Transverse colon (tissue), 4 donors: Measurements from ENCODE around the gene CAPZA1. TPM values are rescaled to one million over a fixed set of nuclear protein-coding genes. Genes with fewer than 3 reads are reported as not detected.

Experiments used
- DNase-seq: peaks from one replicate; pipeline ENCODE4 v3.0.0-alpha.2; 2019
- H3K27ac ChIP-seq, 4 donors: fragments of 200-600 bp; sonication (generic); 2 replicates each; pipeline ENCODE4 v1.5.1; 2016 to 2018; ENCODE audit warnings: inconsistent platforms in 4 of 4
- H3K27me3 ChIP-seq: fragments of 200-600 bp; sonication (generic); 2 replicates; pipeline ENCODE4 v1.5.1; 2017; ENCODE audit warnings: inconsistent platforms
- H3K36me3 ChIP-seq, 4 donors: fragments of 200-600 bp; sonication (generic); 2 replicates each; pipeline ENCODE4 v1.5.1; 2017 to 2019; ENCODE audit warnings: inconsistent platforms in 4 of 4
- H3K4me1 ChIP-seq, 4 donors: fragments of 200-600 bp; sonication (generic); 2 replicates each; pipeline ENCODE4 v1.5.1; 2017 to 2020; ENCODE audit warnings: inconsistent platforms in 4 of 4
- H3K4me3 ChIP-seq, 4 donors: fragments of 200-600 bp; sonication (generic); 1 replicate in 1 of 4; 2 replicates in 3 of 4; pipeline versions ENCODE4 v1.5.1 to v1.6.1; 2017 to 2019; ENCODE audit warnings: inconsistent platforms in 4 of 4
- H3K9me3 ChIP-seq, 2 donors: fragments of 200-600 bp; sonication (generic); 2 replicates each; pipeline ENCODE4 v1.5.1; 2017 to 2019; ENCODE audit warnings: inconsistent platforms in 2 of 2
- CTCF ChIP-seq, 5 experiments: fragments of 200-600 bp in 3 of 5; fragments of 450-650 bp in 2 of 5; sonication (generic) in 3 of 5; IDR thresholded peaks; 1 replicate in 2 of 5; 2 replicates in 3 of 5; pipeline ENCODE4 v1.5.1; 2016 to 2017; ENCODE audit warnings: antibody characterized with exemption in 5 of 5, inconsistent platforms in 3 of 5, mild to moderate bottlenecking in 2 of 5, moderate library complexity in 1 of 5
- EP300 ChIP-seq: sonication (generic); formaldehyde crosslinking; IDR thresholded peaks from one replicate; pipeline ENCODE4 v1.6.1; 2017; ENCODE audit warnings: antibody characterized with exemption, low read depth
- POLR2A ChIP-seq: fragments of 450-650 bp; IDR thresholded peaks from one replicate; pipeline ENCODE4 v1.6.1; 2016; ENCODE audit warnings: antibody characterized with exemption, mild to moderate bottlenecking, moderate library complexity
- POLR2AphosphoS5 ChIP-seq, 3 donors: sonication (generic); formaldehyde crosslinking; IDR thresholded peaks; one replicate each; pipeline ENCODE4 v1.6.1; 2016; ENCODE audit warnings: antibody characterized with exemption in 3 of 3
- WGBS, 2 donors: methylation state at CpG; one replicate each; pipeline ENCODE4 v1.1.5; 2018; ENCODE audit warnings: low coverage in 1 of 2; 5-methylcytosine and 5-hydroxymethylcytosine counted together
- in situ Hi-C, 4 donors: fragments of 200-750 bp; cut with MboI; loops; one replicate each; pipeline versions ENCODE4 v1.15.0 to v1.15.1; 2017; ENCODE audit warnings: low sequenced_read_pairs in 3 of 4, low pct_ligation_motif_present in 1 of 4, low pct_unique_long_range_greater_than_20kb in 1 of 4
- intact Hi-C: fragments of 100-400 bp; cut with DNase I; formaldehyde crosslinking; loops from one replicate; pipeline ENCODE4 v1.15.1; 2023; ENCODE audit warnings: low total_unique reads
- total RNA-seq, 4 donors: library from RNA; depleted of rRNA; stranded (reverse); fragments of >200 nt; gene quantifications; one replicate each; pipeline ENCODE4 v1.1.0, GENCODE V29; 2016

CAPZA1 gene
- total RNA-seq, 4 donors from 2014 or later = 44.2 to 228 (median 123) TPM

GRCh38 chr1:112716133-112716720, 96.6 kb downstream of the CAPZA1 start:
- TF ChIP-seq EP300 = no peak
- peak; percentile 93 to 98 (median 95) for TF ChIP-seq CTCF (IDR thresholded peaks at IDR 0.05)
- no peak for TF ChIP-seq POLR2AphosphoS5 (IDR thresholded peaks at IDR 0.05)
- H3K4me3 ChIP-seq = peak overlapping the region in 3 of 4 donors; percentile 50 to 61 (median 57)
- WGBS, 2 donors = 17% methylated on average over 13 of the region's 13 CpGs; no CpG with 5 or more reads in 1 of the 2 donors
- no peaks in the 10 kb centered on the region for H3K9me3 ChIP-seq
- no peaks in the 10 kb centered on the region for H3K27me3 ChIP-seq
- intact Hi-C loops (loop anchor here (5.0 to 10.0 kb wide), 2 partner anchors 86 to 359 kb away; partner anchors contain the start of gene LRIG2), in situ Hi-C loops (loop anchor here in 2 of 4 donors (5.0 to 25.0 kb wide), 3 partner anchors 91 to 346 kb away; partner anchors contain the start of genes CAPZA1 (in 1 of the 2), LRIG2 (in 1 of the 2) and ST7L (in 1 of the 2))
- no peaks in the 10 kb centered on the region for H3K36me3 ChIP-seq
- H3K4me1 ChIP-seq = peaks cover 0 to 39% (median 27%) of the 10 kb centered on the region in 4 donors
- peak; percentile 91 for DNase-seq
- H3K27ac ChIP-seq = peak overlapping the region; percentile 64 to 80 (median 72)

GRCh38 chr1:112717263-112717873, 97.7 kb downstream of the CAPZA1 start:
- Histone ChIP-seq H3K4me3 (no peak overlapping the region), H3K36me3 (no peaks in the 10 kb centered on the region), H3K27me3 (no peaks in the 10 kb centered on the region), H3K4me1 (peaks cover 0 to 40% (median 29%) of the 10 kb centered on the region in 4 donors), H3K9me3 (no peaks in the 10 kb centered on the region), H3K27ac (no peak overlapping the region)
- 82% methylated on average over 2 of the region's 2 CpGs; no CpG with 5 or more reads in 1 of the 2 donors for WGBS, 2 donors
- in situ Hi-C loops = loop anchor here in 2 of 4 donors (5.0 to 25.0 kb wide), 3 partner anchors 90 to 345 kb away; partner anchors contain the start of genes CAPZA1 (in 1 of the 2), LRIG2 (in 1 of the 2) and ST7L (in 1 of the 2)
- no peak for DNase-seq
- intact Hi-C loops = loop anchor here (5.0 to 10.0 kb wide), 2 partner anchors 85 to 357 kb away; partner anchors contain the start of gene LRIG2
- TF ChIP-seq EP300 (no peak), CTCF (IDR thresholded peaks at IDR 0.05) (no peak), POLR2A (no peak), POLR2AphosphoS5 (IDR thresholded peaks at IDR 0.05) (no peak)

DNA sequence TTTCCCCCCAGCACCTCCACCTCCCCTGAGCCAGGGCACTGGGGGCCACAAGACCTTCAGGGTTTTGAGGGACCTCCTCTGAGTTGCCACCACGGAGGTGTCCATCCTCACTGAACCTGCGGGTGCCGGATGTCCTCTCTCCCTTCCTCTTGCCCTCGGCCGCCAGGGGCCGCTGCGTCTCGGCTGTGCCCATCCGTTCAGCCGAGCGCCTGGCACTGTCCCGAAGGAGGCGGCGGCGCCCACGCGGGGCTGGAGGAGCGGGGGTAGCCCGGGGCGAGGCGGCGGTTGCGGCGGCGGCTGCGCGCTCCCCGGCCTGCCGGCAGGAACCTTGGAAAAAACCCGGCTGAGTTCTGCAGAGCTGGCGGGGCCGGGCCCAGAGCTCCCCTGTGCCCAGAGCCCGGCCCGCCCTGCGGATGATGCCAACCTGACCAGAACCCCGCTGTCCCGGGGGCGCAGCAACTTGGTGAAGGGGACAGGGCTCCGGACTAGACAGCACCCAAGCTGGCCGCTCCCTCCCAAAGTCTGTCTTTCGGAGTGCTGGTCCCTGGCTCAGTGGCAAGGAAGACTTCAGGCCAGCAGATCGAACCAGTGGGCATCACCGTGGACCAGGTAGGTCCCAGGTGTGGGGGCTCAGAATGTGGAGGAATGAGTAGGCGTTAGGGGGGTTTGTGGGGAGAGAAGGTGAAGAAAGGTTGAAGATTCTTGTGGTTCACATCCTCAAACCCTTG, 99.2 kb downstream of the CAPZA1 start:
- WGBS, 2 donors = 13% methylated on average over 38 of the region's 44 CpGs; no CpG with 5 or more reads in 1 of the 2 donors
- peak; percentile 87 for DNase-seq
- Histone ChIP-seq H3K9me3 (no peaks in the 10 kb centered on the region), H3K4me1 (peaks cover 0 to 46% (median 35%) of the 10 kb centered on the region in 4 donors), H3K36me3 (no peaks in the 10 kb centered on the region), H3K27ac (no peak overlapping the region), H3K27me3 (no peaks in the 10 kb centered on the region), H3K4me3 (peak overlapping the region in 2 of 4 donors; percentile 13 to 21)
- intact Hi-C loops (loop anchor here (5.0 to 10.0 kb wide), 2 partner anchors 83 to 356 kb away; partner anchors contain the start of gene LRIG2), in situ Hi-C loops (loop anchor here in 2 of 4 donors (5.0 to 25.0 kb wide), 3 partner anchors 88 to 343 kb away; partner anchors contain the start of genes CAPZA1 (in 1 of the 2), LRIG2 (in 1 of the 2) and ST7L (in 1 of the 2))
- no peak for TF ChIP-seq POLR2A
- no peak for TF ChIP-seq EP300
- TF ChIP-seq CTCF (IDR thresholded peaks at IDR 0.05) = peak; percentile 61 to 89 (median 82)
- TF ChIP-seq POLR2AphosphoS5 (IDR thresholded peaks at IDR 0.05) = no peak
